COLO668 (cell line): ENCODE results near the gene DBT.
"Not testable (repeated sequence)": the region's sequence is repeated elsewhere in the genome, so short reads cannot be mapped to it uniquely, and the experiment has no call there.

Source experiments
- DNase-seq: peaks from one replicate; lab custom pipeline; 2025; ENCODE audit not compliant: unreplicated experiment; lab: John Stamatoyannopoulos, UW

Gene DBT

DNA sequence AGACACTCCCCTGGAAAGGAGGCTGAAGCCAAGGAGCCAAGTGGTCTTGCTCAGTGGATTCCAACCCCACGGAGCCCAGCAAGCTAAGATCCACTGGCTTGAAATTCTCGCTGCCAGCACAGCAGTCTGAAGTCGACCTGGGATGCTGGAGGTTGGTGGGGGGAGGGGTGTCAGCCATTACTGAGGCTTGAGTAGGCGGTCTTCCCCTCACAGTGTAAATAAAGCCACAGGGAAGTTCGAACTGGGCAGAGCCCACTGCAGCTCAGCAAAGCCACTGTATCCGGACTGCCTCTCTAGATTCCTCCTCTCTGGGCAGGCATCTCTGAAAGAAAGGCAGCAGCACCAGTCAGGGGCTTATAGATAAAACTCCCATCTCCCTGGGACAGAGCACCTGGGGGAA, 49.6 kb downstream of the DBT start:
- not testable (repeated sequence) for DNase-seq

DNA sequence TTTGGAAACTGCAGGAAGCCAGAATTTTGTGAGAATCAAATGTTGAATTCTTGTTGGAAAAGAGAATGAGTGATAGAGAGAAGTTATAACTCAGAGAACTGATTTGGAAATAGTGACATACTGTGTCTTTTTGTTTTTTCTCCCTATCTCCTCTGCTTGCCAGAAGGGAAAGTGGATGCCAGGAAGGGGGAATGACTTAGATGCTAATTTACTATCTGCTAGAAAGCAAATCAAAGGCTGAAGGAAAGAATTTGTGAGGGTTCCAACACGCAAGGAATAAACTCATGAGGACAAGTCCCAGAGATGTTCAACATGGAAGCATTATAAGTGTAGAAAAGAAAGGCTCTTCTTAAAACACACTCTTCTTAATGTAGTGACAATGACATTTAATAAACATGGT, 51.0 kb downstream of the DBT start:
- no peak for DNase-seq

DNA sequence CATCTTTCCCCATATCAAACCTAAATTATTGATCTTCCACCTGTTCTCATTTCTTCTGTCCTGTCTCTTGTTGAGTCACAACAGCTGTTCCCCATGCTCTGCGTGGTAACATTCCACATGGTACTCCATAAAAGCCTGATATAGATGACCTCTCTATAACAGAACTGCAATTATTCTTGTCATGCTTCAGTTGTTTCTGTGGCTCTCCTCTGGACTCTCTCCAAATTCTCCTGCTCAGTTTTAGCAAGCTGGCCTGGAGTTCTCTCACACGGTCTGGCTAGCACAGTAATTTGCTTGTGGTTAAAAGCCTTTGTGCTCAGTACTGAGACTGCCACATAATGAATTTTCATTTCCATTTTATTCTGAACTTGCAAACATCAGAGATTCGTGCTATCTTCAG, 61.0 kb downstream of the DBT start:
- DNase-seq = peak; percentile 46

DNA sequence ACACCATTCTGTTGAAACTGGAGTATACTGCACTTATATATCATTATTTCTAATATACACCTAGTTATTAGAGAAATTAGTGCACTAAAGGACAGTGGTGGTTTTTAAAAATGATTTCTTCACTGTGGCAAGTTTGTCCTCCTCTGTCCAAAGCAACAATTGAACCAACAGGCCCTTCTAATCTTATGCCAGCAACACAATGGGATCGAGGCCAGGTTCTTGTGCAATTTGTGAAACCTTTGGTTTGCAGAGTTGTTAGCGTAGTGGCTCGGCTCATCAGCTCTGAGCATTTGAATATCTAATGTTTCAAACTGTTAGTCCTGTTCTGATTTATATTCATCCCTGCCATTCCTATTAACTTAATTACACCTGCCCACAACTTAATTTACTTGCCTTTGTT, 61.7 kb downstream of the DBT start:
- DNase-seq = no peak

DNA sequence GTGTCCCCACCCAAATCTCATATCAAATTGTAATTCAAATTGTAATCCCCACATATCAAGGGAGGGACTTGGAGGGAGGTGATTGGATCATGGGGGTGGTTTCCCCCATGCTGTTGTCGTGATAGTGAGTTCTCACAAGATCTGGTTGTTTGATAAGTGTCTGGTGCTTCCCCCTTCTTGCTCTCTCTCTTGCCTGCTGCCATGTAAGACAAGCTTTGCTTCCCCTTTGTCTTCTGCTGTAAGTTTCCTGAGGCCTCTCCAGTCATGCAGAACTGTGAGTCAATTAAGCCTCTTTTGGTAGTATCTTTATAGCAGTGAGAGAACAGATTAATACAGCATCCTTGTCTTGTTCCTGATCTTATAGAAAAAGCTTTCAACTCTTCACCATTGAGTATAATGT, 65.1 kb downstream of the DBT start:
- no peak for DNase-seq

DNA sequence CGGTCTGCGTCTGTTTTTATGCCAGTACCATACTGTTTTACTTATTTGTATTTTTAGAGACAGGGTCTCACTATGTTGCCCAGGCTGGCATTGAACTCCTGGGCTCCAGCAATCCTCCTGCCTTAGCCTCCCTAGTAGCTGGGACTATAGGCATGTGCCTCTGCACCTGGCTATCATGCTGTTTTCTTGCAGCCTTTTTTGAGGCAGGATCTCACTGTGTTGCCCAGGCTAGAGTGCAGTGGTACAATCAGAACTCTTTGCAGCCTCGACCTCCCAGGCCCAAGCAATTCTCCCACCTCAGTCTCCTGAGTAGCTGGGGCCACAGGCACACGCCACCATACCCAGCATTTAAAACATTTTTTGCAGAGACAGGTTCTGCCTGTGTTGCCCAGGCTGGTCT, 66.3 kb downstream of the DBT start:
- no peak for DNase-seq

DNA sequence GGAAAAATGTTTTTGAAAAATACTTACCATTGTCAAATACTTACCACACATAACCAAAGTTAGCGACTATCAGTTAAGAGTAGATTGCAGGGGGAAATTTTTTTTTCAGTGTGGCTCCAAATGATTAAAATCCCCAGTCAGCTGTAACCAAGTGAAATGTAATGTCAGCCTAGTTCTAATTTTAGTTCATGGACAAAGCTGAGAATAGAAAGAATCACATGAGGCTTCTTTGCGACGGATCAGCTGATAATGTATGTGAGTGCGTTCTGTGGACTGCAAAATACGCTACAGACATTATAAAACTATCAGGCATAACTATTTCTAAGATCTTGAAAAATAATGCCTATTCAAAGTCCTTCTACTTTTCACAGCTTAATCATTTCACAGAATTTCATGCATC, 71.5 kb downstream of the DBT start, which contains the start of gene LRRC39:
Gene LRRC39 (minus strand): TSS at position 166 of the 400 bp plus-strand sequence. CDS start 9,740 bp downstream, outside the sequence.
- DNase-seq = no peak

DNA sequence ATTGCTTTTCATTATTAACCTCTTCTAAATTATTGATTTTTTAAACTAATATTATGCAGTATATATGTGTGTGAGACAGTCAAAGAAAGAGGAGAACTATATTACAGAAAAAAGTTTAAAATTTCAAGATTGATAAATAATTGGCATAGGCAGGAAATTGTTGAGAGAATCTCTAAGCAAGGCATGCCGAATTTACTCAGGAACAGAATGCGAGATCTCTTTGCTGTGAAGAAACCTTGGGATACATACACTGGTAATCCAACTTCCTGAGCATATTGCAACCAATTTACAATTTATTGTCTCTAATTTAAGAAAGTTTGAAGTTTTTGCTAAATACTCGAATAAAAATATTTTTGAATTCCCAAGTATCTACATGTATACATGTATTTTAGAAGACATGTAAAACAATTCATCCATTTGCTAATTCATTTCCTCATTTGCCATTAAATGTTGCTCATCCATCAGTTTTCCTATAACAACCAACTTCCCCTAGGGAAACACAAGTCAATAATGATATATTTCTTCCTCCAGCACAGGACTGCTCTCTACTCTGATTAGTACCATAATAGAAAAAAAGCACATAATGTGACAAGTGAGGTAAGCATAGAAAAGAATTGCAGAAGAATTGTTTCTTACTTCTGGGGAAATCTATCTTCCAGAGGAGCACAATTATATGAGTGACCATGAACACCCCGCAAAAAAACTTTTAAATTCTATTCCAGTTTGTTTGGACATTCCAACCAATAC, 72.2 kb downstream of the DBT start:
- DNase-seq = no peak

DNA sequence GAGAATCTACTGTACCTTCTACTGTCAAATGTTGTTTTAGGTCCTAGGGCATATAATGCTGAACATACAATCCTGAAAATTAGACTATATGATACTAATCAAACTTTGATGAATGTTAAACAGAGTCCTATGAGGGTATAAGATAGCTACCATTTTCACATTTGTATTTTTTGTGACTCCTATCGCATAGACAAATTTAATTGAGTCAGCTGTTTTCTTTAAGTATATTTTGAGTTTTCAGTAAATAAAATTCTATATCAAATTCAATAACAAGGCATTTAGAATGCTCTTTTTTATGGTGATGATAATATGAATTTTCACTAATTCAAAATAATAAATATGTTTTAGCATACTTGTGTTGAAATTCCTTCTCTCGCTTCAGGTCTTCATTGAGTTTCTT, 81.6 kb downstream of the DBT start:
- no peak for DNase-seq

DNA sequence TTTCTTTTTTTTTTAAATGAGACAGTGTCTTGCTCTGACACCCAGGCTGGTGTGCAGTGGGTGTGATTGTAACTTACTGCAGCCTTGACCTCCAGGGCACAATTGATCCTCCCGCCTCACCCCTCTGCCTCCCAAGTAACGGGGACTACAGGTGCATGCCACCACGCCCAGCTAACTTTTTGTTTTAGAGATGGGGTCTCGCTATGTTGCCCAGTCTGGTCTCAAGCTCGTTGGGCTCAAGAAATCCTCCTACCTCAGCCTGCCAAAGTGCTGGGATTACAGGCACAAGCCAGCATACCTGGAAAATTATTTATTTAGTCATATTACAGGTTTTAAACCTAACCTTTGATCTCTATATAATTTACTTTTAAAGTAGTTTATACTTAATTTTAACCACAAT, 84.9 kb downstream of the DBT start:
- no peak for DNase-seq

DNA sequence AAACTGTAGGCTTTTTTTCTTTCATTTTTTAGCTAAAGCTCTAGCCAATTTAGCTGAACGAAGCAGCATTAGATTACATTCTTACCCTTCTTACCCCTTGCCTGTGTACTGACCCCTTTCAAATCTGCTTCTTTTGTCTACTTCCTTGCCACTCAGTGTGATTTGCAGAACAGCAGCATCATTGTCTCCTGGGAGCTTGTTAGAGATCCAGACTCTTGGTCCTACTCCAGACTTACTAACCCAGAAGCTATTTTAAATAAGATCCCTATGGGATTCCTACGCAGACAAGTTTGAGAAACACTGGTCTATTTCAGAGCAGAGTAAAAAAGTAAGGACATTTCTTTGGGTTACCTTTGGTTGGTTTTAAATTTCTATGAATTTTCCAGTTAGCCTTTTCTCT, 85.4 kb downstream of the DBT start:
- no peak for DNase-seq

DNA sequence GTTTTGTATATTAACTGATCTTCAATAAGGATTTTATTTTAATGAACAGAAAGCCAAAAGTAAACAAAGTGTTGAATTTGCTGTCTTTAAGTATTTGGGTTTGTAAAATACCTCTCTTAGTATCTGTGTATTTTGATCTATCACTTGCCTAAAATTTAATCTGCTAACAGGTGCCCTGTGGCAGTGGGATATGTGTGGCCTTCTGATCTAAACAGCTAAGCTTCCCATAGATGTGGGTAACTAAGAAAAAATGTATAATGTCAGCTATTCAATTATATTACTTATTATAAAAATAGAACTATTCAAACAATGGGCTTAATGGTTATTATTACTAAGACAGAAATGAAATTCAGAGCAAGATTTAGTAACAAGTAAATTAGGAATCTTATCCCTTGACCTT, 86.8 kb downstream of the DBT start:
- DNase-seq = no peak

DNA sequence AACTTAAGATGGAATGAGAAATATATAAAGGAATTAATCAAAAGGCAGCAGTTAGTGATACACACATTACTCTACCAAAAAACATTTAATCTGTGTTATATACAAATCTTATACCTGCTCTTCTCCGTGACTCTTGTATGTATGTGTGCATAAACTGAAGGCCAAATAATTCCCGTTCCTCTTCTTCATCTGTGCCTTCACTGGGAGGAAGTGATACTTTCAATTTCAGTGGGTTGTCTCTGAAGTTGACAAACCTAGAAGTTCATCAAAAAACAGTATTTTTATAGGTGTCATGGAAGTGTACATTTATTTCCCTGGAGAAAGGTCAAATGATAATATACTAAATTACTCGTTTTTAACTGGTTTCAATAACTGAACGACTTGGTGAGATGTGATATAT, 97.4 kb downstream of the DBT start:
- no peak for DNase-seq

DNA sequence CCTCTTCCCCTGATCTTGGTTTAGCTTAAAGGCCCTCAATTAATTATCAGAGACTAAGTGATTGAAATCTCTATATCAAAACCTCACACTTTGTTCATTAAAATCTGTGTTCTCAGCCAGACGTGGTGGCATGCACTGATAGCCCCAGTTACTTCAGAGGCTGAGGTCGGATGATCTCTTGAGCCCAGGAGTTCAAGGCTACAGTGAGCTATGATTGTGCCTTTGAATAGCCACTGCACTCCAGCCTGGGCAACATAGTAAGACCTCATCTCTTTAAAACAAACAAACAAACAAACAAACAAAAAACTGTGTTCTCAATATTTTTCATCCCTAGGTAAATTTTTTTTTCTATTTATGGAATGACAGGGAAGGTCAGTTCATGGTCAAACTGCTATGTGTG, 98.0 kb downstream of the DBT start:
- DNase-seq = no peak

DNA sequence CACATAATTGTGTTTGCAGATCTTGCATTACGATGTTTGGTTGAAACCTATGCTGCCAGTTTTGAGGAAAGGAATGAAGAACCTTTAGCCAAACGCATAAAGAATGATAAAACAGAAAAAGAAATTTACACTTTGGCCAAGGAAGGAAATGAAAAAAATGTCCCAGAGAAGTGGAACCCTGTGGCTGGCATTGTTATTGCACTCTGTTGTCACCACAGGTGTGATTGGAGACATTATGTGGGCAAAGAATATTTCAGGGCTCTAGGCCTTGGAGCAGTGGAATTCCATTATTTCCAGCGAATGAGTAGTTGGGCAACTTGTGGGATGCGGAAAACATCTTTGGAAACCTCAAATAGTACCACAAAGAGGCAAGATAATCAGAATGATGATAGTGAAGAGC, 101.8 kb downstream of the DBT start:
- DNase-seq = no peak

DNA sequence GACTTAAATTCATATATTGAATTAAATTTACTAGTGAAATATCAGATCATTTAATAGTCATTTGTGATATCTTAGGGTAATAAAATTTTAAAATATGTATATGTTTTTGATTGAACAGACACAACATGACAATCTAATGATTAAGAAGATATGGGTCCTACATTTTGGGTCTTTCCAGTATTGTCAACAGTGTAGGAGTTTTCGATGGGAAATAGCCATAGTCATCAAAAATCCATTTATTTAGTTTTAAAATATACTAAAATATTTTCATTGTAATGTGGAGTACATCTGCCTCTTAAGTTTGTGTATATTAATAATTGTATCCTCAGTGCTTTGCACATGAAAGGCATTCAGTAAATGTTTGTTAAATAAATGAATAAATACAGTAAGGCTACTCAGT, 102.7 kb downstream of the DBT start:
- no peak for DNase-seq

DNA sequence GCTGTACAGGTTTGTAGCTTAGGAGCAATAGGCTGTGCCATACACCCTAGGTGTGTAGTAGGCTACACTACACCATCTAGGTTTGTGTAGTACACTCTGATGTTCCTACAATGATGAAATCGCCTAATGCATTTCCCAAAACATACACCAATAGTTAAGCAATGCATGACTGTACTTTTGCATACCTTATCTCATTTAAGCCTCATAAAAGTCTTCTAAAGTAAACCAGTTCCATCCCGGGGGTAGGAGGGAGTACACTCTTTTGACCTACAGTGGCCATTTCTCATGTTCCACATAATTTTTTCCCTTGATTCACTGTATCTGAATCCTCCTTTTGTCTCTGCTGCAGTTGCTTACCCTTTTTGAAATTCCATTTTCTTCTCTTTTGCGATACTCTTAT, 104.5 kb downstream of the DBT start:
- DNase-seq = no peak

DNA sequence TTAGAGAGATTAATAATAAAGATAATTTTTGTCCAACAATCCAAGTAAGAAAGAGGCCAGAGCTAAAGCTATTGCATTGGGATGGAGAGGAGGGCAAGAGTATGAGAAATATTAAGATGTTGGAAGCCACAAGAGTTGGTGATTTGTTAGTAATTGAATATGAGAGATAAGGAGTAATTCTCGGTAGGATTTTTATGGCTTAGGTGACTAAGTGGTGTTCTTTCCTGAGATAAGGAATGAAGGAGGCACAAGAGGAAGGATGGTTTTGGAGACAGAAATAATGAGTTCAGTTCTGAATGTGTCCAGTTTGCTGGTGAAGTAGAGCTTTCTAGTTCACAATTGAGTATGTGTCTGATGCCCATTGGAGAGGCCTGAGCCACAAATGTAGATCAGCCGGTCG, 107.3 kb downstream of the DBT start:
- no peak for DNase-seq

DNA sequence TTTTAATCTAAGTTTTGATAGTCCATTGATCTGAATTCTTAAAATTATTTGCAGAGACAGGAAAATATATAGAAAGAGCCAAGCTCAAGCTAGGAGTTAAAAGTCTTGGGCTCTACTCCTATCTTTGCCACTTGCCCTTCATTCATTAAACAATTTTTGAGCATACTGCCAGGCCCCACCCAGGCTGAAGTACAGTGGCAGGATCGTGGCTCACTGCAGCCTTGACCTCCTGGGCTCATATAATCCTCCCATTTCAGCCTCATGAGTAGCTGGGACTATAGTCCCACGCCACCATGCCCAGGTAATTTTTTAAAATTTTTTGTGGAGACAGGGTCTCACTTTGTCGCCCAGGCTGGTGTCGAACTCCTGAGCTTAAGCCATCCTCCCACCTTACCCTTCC, 108.4 kb downstream of the DBT start:
- no peak for DNase-seq

DNA sequence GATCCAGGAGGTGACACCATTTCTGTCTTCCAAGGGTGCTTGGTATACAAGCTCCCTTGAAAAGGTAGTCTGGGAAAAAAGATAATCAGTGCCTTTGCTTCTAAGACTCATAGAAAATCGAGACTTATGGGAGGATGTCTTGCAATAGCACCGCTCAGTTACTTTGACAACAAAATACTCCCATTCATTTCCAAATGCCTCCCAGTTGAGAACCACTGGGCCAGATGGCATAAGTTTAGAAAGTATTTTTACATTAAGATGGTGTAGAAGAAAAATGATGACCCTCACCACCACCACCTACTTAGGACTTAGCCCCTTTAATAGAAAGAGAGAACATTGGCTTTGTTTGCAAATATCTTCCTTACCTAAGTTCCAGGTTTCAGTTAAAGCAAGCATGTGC, 112.0 kb downstream of the DBT start:
- DNase-seq = no peak
